Type B pancreatic cell (in vitro differentiated cells): ENCODE results near the gene GUCY2D. TPM values are rescaled to one million over a fixed set of nuclear protein-coding genes. Genes with fewer than 3 reads are reported as not detected.

ENCODE experiments used
- DNase-seq: peaks from one replicate; pipeline ENCODE4 v3.0.0; 2021; ENCODE audit warnings: mixed read lengths; ENCODE audit not compliant: unreplicated experiment; ENCODE audit errors: extremely low spot score
- H3K27ac Mint-ChIP-seq: 2 replicates; pipeline ENCODE4 v1.8.0; 2021; ENCODE audit warnings: mild to moderate bottlenecking, mixed read lengths
- H3K27me3 Mint-ChIP-seq: 2 replicates; pipeline ENCODE4 v1.8.0; 2021; ENCODE audit warnings: mixed read lengths
- H3K36me3 Mint-ChIP-seq: 2 replicates; pipeline ENCODE4 v1.8.0; 2021; ENCODE audit warnings: mixed read lengths
- H3K4me1 Mint-ChIP-seq: one replicate; pipeline ENCODE4 v1.8.0; 2021; ENCODE audit warnings: mixed read lengths; ENCODE audit not compliant: unreplicated experiment
- H3K4me3 Mint-ChIP-seq: 2 replicates; pipeline ENCODE4 v1.8.0; 2021; ENCODE audit warnings: mild to moderate bottlenecking, mixed read lengths
- H3K9me3 Mint-ChIP-seq: 2 replicates; pipeline ENCODE4 v1.8.0; 2021; ENCODE audit warnings: mixed read lengths
- CTCF ChIP-seq: fragments of 200-600 bp; sonication (generic); conservative IDR thresholded peaks from 2 replicates; pipeline ENCODE4 v1.5.0; 2021; ENCODE audit warnings: antibody characterized with exemption, mild to moderate bottlenecking
- total RNA-seq: library from RNA; stranded (reverse); gene quantifications from 2 replicates; pipeline ENCODE4 v1.2.1, GENCODE V29; 2021; ENCODE audit warnings: low replicate concordance

Gene GUCY2D
- total RNA-seq, 1 donor from 2014 or later = 0.29 TPM

- Mint-ChIP-seq H3K27ac (no peak overlapping the region), H3K36me3 (no peaks in the 10 kb centered on the region), H3K4me3 (no peak overlapping the region), H3K4me1 (no peaks in the 10 kb centered on the region), H3K27me3 (peaks cover 22% of the 10 kb centered on the region), H3K9me3 (peaks cover 9% of the 10 kb centered on the region)
- no peak for DNase-seq
- TF ChIP-seq CTCF = no peak
Measured at GRCh38 chr17:7974638-7975131, 27.7 kb upstream of the GUCY2D start.

GRCh38 chr17:7977039-7977438, 25.4 kb upstream of the GUCY2D start:
- Mint-ChIP-seq H3K36me3 (no peaks in the 10 kb centered on the region), H3K4me3 (no peak overlapping the region), H3K4me1 (no peaks in the 10 kb centered on the region), H3K27me3 (peaks cover 27% of the 10 kb centered on the region), H3K27ac (no peak overlapping the region), H3K9me3 (peaks cover 9% of the 10 kb centered on the region)
- TF ChIP-seq CTCF = no peak
- DNase-seq = no peak

GRCh38 chr17:7977805-7978204, 24.6 kb upstream of the GUCY2D start:
- peaks cover 9% of the 10 kb centered on the region for H3K9me3 Mint-ChIP-seq
- peaks cover 32% of the 10 kb centered on the region for H3K27me3 Mint-ChIP-seq
- no peak overlapping the region for H3K4me3 Mint-ChIP-seq
- DNase-seq = no peak
- no peak for TF ChIP-seq CTCF
- no peak overlapping the region for H3K27ac Mint-ChIP-seq
- H3K4me1 Mint-ChIP-seq = no peaks in the 10 kb centered on the region
- H3K36me3 Mint-ChIP-seq = no peaks in the 10 kb centered on the region

GRCh38 chr17:7982173-7982572, 20.2 kb upstream of the GUCY2D start:
- no peak for DNase-seq
- no peak overlapping the region for H3K27ac Mint-ChIP-seq

GRCh38 chr17:7982666-7983065, 19.7 kb upstream of the GUCY2D start:
- no peak for TF ChIP-seq CTCF
- H3K27ac Mint-ChIP-seq = no peak overlapping the region
- no peak overlapping the region for H3K4me3 Mint-ChIP-seq
- H3K27me3 Mint-ChIP-seq = peaks cover 51% of the 10 kb centered on the region
- H3K9me3 Mint-ChIP-seq = no peaks in the 10 kb centered on the region
- no peaks in the 10 kb centered on the region for H3K36me3 Mint-ChIP-seq
- DNase-seq = no peak
- no peaks in the 10 kb centered on the region for H3K4me1 Mint-ChIP-seq

More at GRCh38 chr17:7982173-7982572, 20.2 kb upstream of the GUCY2D start:
- Mint-ChIP-seq H3K36me3 (no peaks in the 10 kb centered on the region), H3K4me1 (no peaks in the 10 kb centered on the region), H3K4me3 (no peak overlapping the region), H3K9me3 (no peaks in the 10 kb centered on the region), H3K27me3 (peaks cover 47% of the 10 kb centered on the region)
- no peak for TF ChIP-seq CTCF

- TF ChIP-seq CTCF = no peak
- Mint-ChIP-seq H3K9me3 (no peaks in the 10 kb centered on the region), H3K36me3 (no peaks in the 10 kb centered on the region), H3K27ac (no peak overlapping the region), H3K4me3 (no peak overlapping the region), H3K4me1 (no peaks in the 10 kb centered on the region), H3K27me3 (peaks cover 47% of the 10 kb centered on the region)
- DNase-seq = no peak
Measured at GRCh38 chr17:7984904-7985303, 17.5 kb upstream of the GUCY2D start.
